ENCODE results near the gene CCDC33.

CCDC33 gene

GRCh38 chr15:74264081-74264501 lies 28.0 kb downstream of the CCDC33 start:
- TF ChIP-seq Cebpa-rat (IDR thresholded peaks at IDR 0.05), result no peak
- peaks cover 41% of the 10 kb centered on the region; the same call in 1 of the 2 replicates for H4K20me1 ChIP-seq
- H3K9ac ChIP-seq, result no peak overlapping the region
- H3K27me3 ChIP-seq, result no peaks in the 10 kb centered on the region
- no peaks in the 10 kb centered on the region for H3K36me3 ChIP-seq
- H3K4me2 ChIP-seq, result no peak overlapping the region
- no peak overlapping the region for H3K27ac ChIP-seq
- H3K4me3 ChIP-seq, result no peak overlapping the region
- H3K9me3 ChIP-seq, result no peaks in the 10 kb centered on the region
- 0 out of 2 replicates have a peak, but pooled peaks cover 6% of the 10 kb centered on the region for H3K4me1 ChIP-seq

- H3K36me3 ChIP-seq, result no peaks in the 10 kb centered on the region
- H3K4me3 ChIP-seq, result no peak overlapping the region
- TF ChIP-seq Cebpa-rat (IDR thresholded peaks at IDR 0.05), result no peak
Observed at GRCh38 chr15:74265046-74265639, 29.0 kb downstream of the CCDC33 start.

GRCh38 chr15:74268020-74268419 lies 31.9 kb downstream of the CCDC33 start:
- peaks cover 14% of the 10 kb centered on the region; the same call in 1 of the 2 replicates for H4K20me1 ChIP-seq
- H3K9me3 ChIP-seq, result no peaks in the 10 kb centered on the region
- no peak overlapping the region for H3K4me3 ChIP-seq
- no peak for TF ChIP-seq Cebpa-rat (IDR thresholded peaks at IDR 0.05)
- H3K4me1 ChIP-seq, result peaks cover 15% of the 10 kb centered on the region
- H3K36me3 ChIP-seq, result no peaks in the 10 kb centered on the region
- H3K9ac ChIP-seq, result no peak overlapping the region
- no peak overlapping the region for H3K27ac ChIP-seq
- no peak overlapping the region for H3K4me2 ChIP-seq
- no peaks in the 10 kb centered on the region for H3K27me3 ChIP-seq

More at GRCh38 chr15:74265046-74265639, 29.0 kb downstream of the CCDC33 start:
- Histone ChIP-seq H3K27ac (no peak overlapping the region), H3K9ac (no peak overlapping the region), H4K20me1 (peaks cover 35% of the 10 kb centered on the region; the same call in 1 of the 2 replicates), H3K4me1 (no peaks in the 10 kb centered on the region), H3K4me2 (no peak overlapping the region), H3K9me3 (no peaks in the 10 kb centered on the region), H3K27me3 (no peaks in the 10 kb centered on the region)

GRCh38 chr15:74269362-74270035 lies 33.4 kb downstream of the CCDC33 start:
- H3K4me2 ChIP-seq, result no peak overlapping the region
- peaks cover 15% of the 10 kb centered on the region for H3K4me1 ChIP-seq
- TF ChIP-seq Cebpa-rat (IDR thresholded peaks at IDR 0.05), result no peak
- H3K27ac ChIP-seq, result no peak overlapping the region
- H3K36me3 ChIP-seq, result no peaks in the 10 kb centered on the region
- H3K4me3 ChIP-seq, result no peak overlapping the region
- no peaks in the 10 kb centered on the region for H3K9me3 ChIP-seq
- no peak overlapping the region for H3K9ac ChIP-seq
- no peaks in the 10 kb centered on the region for H3K27me3 ChIP-seq
- H4K20me1 ChIP-seq, result peaks cover under 1% of the 10 kb centered on the region; the same call in 1 of the 2 replicates

- no peaks in the 10 kb centered on the region for H3K36me3 ChIP-seq
- TF ChIP-seq Cebpa-rat (IDR thresholded peaks at IDR 0.05), result no peak
- H3K9ac ChIP-seq, result no peak overlapping the region
- H3K9me3 ChIP-seq, result no peaks in the 10 kb centered on the region
- H3K4me1 ChIP-seq, result peaks cover 15% of the 10 kb centered on the region
- H3K27ac ChIP-seq, result no peak overlapping the region
- H3K4me3 ChIP-seq, result no peak overlapping the region
- no peaks in the 10 kb centered on the region for H4K20me1 ChIP-seq
- H3K27me3 ChIP-seq, result no peaks in the 10 kb centered on the region
- no peak overlapping the region for H3K4me2 ChIP-seq
Observed at GRCh38 chr15:74270155-74270554, 34.0 kb downstream of the CCDC33 start.

- no peak for TF ChIP-seq Cebpa-rat (IDR thresholded peaks at IDR 0.05)
- H3K4me3 ChIP-seq, result no peak overlapping the region
- H3K27ac ChIP-seq, result no peak overlapping the region
- H3K4me2 ChIP-seq, result peak overlapping the region; percentile 64
- H3K4me1 ChIP-seq, result peaks cover 15% of the 10 kb centered on the region
- no peaks in the 10 kb centered on the region for H3K27me3 ChIP-seq
- H3K9me3 ChIP-seq, result no peaks in the 10 kb centered on the region
- H3K9ac ChIP-seq, result no peak overlapping the region
- no peaks in the 10 kb centered on the region for H3K36me3 ChIP-seq
- H4K20me1 ChIP-seq, result no peaks in the 10 kb centered on the region
Observed at GRCh38 chr15:74270854-74271520, 34.9 kb downstream of the CCDC33 start.

- Histone ChIP-seq H4K20me1 (no peaks in the 10 kb centered on the region), H3K27me3 (no peaks in the 10 kb centered on the region), H3K36me3 (no peaks in the 10 kb centered on the region), H3K4me1 (peaks cover 19% of the 10 kb centered on the region), H3K9ac (no peak overlapping the region), H3K9me3 (no peaks in the 10 kb centered on the region), H3K27ac (no peak overlapping the region), H3K4me2 (no peak overlapping the region), H3K4me3 (no peak overlapping the region)
- TF ChIP-seq Cebpa-rat (IDR thresholded peaks at IDR 0.05), result no peak
Observed at GRCh38 chr15:74272812-74273211, 36.7 kb downstream of the CCDC33 start.

- Histone ChIP-seq H3K36me3 (no peaks in the 10 kb centered on the region), H3K4me2 (no peak overlapping the region), H3K4me3 (no peak overlapping the region), H4K20me1 (no peaks in the 10 kb centered on the region), H3K4me1 (peaks cover 19% of the 10 kb centered on the region), H3K9me3 (no peaks in the 10 kb centered on the region), H3K27me3 (no peaks in the 10 kb centered on the region), H3K27ac (no peak overlapping the region), H3K9ac (no peak overlapping the region)
- TF ChIP-seq Cebpa-rat (IDR thresholded peaks at IDR 0.05), result no peak
Observed at GRCh38 chr15:74274470-74275038, 38.4 kb downstream of the CCDC33 start.

- H3K27me3 ChIP-seq, result no peaks in the 10 kb centered on the region
- no peak overlapping the region for H3K4me2 ChIP-seq
- peaks cover 13% of the 10 kb centered on the region for H3K4me1 ChIP-seq
- no peak overlapping the region for H3K9ac ChIP-seq
- H3K36me3 ChIP-seq, result no peaks in the 10 kb centered on the region
- no peaks in the 10 kb centered on the region for H3K9me3 ChIP-seq
- H4K20me1 ChIP-seq, result no peaks in the 10 kb centered on the region
- TF ChIP-seq Cebpa-rat (IDR thresholded peaks at IDR 0.05), result no peak
- H3K4me3 ChIP-seq, result no peak overlapping the region
- no peak overlapping the region for H3K27ac ChIP-seq
Observed at GRCh38 chr15:74275957-74276356, 39.8 kb downstream of the CCDC33 start.

- no peak overlapping the region for H3K27ac ChIP-seq
- H3K4me3 ChIP-seq, result no peak overlapping the region
- peaks cover 7% of the 10 kb centered on the region; the same call in 1 of the 2 replicates for H3K4me1 ChIP-seq
- H3K9ac ChIP-seq, result no peak overlapping the region
- TF ChIP-seq Cebpa-rat (IDR thresholded peaks at IDR 0.05), result no peak
- H3K4me2 ChIP-seq, result no peak overlapping the region
- no peaks in the 10 kb centered on the region for H3K9me3 ChIP-seq
- H3K27me3 ChIP-seq, result no peaks in the 10 kb centered on the region
- no peaks in the 10 kb centered on the region for H4K20me1 ChIP-seq
- H3K36me3 ChIP-seq, result no peaks in the 10 kb centered on the region
Observed at GRCh38 chr15:74276560-74276959, 40.4 kb downstream of the CCDC33 start.

All from BLaER1 (cell line).